Colonic mucosa (tissue), 4 donors: ENCODE measurements around the gene SOX3. TPM values are rescaled to one million over a fixed set of nuclear protein-coding genes. Genes with fewer than 3 reads are reported as not detected.

Experiments used
- DNase-seq: peaks from one replicate; pipeline ENCODE4 v3.0.0-alpha.2; 2020
- H3K27ac ChIP-seq: fragments of 200-600 bp; one replicate; pipeline ENCODE4 v1.8.0; 2021
- H3K27me3 ChIP-seq: fragments of 200-600 bp; one replicate; pipeline ENCODE4 v1.8.0; 2021
- H3K36me3 ChIP-seq: fragments of 200-600 bp; one replicate; pipeline ENCODE4 v1.8.0; 2021
- H3K4me1 ChIP-seq: fragments of 200-600 bp; one replicate; pipeline ENCODE4 v1.8.0; 2021; ENCODE audit warnings: mild to moderate bottlenecking
- H3K4me3 ChIP-seq: fragments of 200-600 bp; one replicate; pipeline ENCODE4 v1.8.0; 2021
- H3K9ac ChIP-seq, 2 donors: one replicate each; pipeline ENCODE4 v1.7.0; 2013; ENCODE audit warnings: control low read depth in 2 of 2, low read depth in 2 of 2, low read length in 2 of 2
- H3K9me3 ChIP-seq: fragments of 200-600 bp; one replicate; pipeline ENCODE4 v1.8.0; 2021
- CTCF ChIP-seq: fragments of 200-600 bp; IDR thresholded peaks from one replicate; pipeline ENCODE4 v1.8.0; 2022; ENCODE audit warnings: antibody characterized with exemption, mild to moderate bottlenecking
- intact Hi-C: fragments of 100-400 bp; cut with DNase I; formaldehyde crosslinking; loops from one replicate; pipeline ENCODE4 v1.14.1; 2022
- total RNA-seq, 2 donors: library from RNA; stranded (reverse); fragmentation: NEBNext Ultra II Directional in 1 of 2; extraction: Animal tissue kit (Norgen Biotek cat#: 25700) in 1 of 2; gene quantifications; one replicate each; pipeline ENCODE4 v1.2.1, GENCODE V29; 2021
- donor health status: healthy.
- donor health status: DM: no; HTN: no; CAD: no.
- donor health status: DM: no; HTN: no; CAD: no.

The SOX3 gene
- total RNA-seq, 2 donors from 2014 or later = not detected

- Histone ChIP-seq H3K27me3 (peaks cover 50% of the 10 kb centered on the region), H3K9ac (no peak overlapping the region), H3K4me1 (no peaks in the 10 kb centered on the region), H3K27ac (no peak overlapping the region), H3K9me3 (no peaks in the 10 kb centered on the region), H3K36me3 (no peaks in the 10 kb centered on the region), H3K4me3 (no peak overlapping the region)
- intact Hi-C loops = no loop called here
- no peak for DNase-seq
- TF ChIP-seq CTCF = no peak
These were observed 1.6 kb downstream of the SOX3 start for GRCh38 chrX:140503238-140503601.

GRCh38 chrX:140502491-140503237, 2.2 kb downstream of the SOX3 start:
- intact Hi-C loops = no loop called here
- Histone ChIP-seq H3K27ac (no peak overlapping the region), H3K36me3 (no peaks in the 10 kb centered on the region), H3K4me3 (no peak overlapping the region), H3K4me1 (no peaks in the 10 kb centered on the region), H3K9me3 (no peaks in the 10 kb centered on the region), H3K9ac (no peak overlapping the region), H3K27me3 (peaks cover 44% of the 10 kb centered on the region)
- no peak for TF ChIP-seq CTCF
- no peak for DNase-seq

GRCh38 chrX:140501940-140502468, 2.9 kb downstream of the SOX3 start:
- no peak for TF ChIP-seq CTCF
- Histone ChIP-seq H3K4me1 (no peaks in the 10 kb centered on the region), H3K27ac (no peak overlapping the region)

GRCh38 chrX:140501321-140501720, 3.5 kb downstream of the SOX3 start:
- Histone ChIP-seq H3K27me3 (peaks cover 37% of the 10 kb centered on the region), H3K9me3 (no peaks in the 10 kb centered on the region), H3K27ac (no peak overlapping the region), H3K36me3 (no peaks in the 10 kb centered on the region), H3K9ac (no peak overlapping the region), H3K4me1 (no peaks in the 10 kb centered on the region), H3K4me3 (no peak overlapping the region)
- intact Hi-C loops = no loop called here
- DNase-seq = no peak
- TF ChIP-seq CTCF = no peak

More at GRCh38 chrX:140501940-140502468, 2.9 kb downstream of the SOX3 start:
- intact Hi-C loops = no loop called here
- H3K27me3 ChIP-seq = peaks cover 38% of the 10 kb centered on the region
- DNase-seq = no peak
- H3K9ac ChIP-seq = no peak overlapping the region
- no peak overlapping the region for H3K4me3 ChIP-seq
- H3K9me3 ChIP-seq = no peaks in the 10 kb centered on the region
- H3K36me3 ChIP-seq = no peaks in the 10 kb centered on the region

- no peak overlapping the region for H3K27ac ChIP-seq
- DNase-seq = no peak
- no peak overlapping the region for H3K4me3 ChIP-seq
- no peak overlapping the region for H3K9ac ChIP-seq
- intact Hi-C loops = no loop called here
- peaks cover 28% of the 10 kb centered on the region for H3K27me3 ChIP-seq
- no peaks in the 10 kb centered on the region for H3K36me3 ChIP-seq
- TF ChIP-seq CTCF = no peak
- H3K4me1 ChIP-seq = no peaks in the 10 kb centered on the region
- H3K9me3 ChIP-seq = no peaks in the 10 kb centered on the region
These were observed 4.4 kb downstream of the SOX3 start for GRCh38 chrX:140500441-140500840.
